HepG2 (cell line): ENCODE results near the gene MVP. TPM values are rescaled to one million over a fixed set of nuclear protein-coding genes. Genes with fewer than 3 reads are reported as not detected.

ENCODE experiments used
- ATM ChIP-seq: fragments of 450-650 bp; IDR thresholded peaks from 2 replicates; pipeline ENCODE4 v1.7.1; 2017; ENCODE audit warnings: mild to moderate bottlenecking, borderline replicate concordance
- CERS6 ChIP-seq: sonication (generic); formaldehyde crosslinking; IDR thresholded peaks from 2 replicates; pipeline ENCODE4 v1.5.0; 2020; ENCODE audit warnings: missing genetic modification reagents
- GATAD1 ChIP-seq: IDR thresholded peaks from 2 replicates; pipeline ENCODE4 v1.6.1; 2016; ENCODE audit warnings: missing genetic modification reagents, missing compliant biosample characterization
- NFATC3 ChIP-seq: sonication (generic); formaldehyde crosslinking; IDR thresholded peaks from 2 replicates; pipeline ENCODE4 v1.5.1; 2020; ENCODE audit warnings: mild to moderate bottlenecking, missing genetic modification reagents
- NRL ChIP-seq: sonication (generic); formaldehyde crosslinking; IDR thresholded peaks from 2 replicates; pipeline ENCODE4 v1.5.0; 2020; ENCODE audit warnings: missing genetic modification reagents, mild to moderate bottlenecking, moderate library complexity, borderline replicate concordance
- SMARCC2 ChIP-seq: fragments of 450-650 bp; IDR thresholded peaks from 2 replicates; pipeline ENCODE4 v1.6.1; 2017; ENCODE audit warnings: antibody characterized with exemption, mild to moderate bottlenecking
- SMYD3 ChIP-seq: sonication (generic); formaldehyde crosslinking; IDR thresholded peaks from 2 replicates; pipeline ENCODE4 v1.8.1; 2023; ENCODE audit warnings: mild to moderate bottlenecking, missing genetic modification reagents
- YY1 ChIP-seq: IDR thresholded peaks from 2 replicates; pipeline ENCODE4 v1.6.1; 2011; ENCODE audit warnings: low read length, low read depth, moderate library complexity, mild to moderate bottlenecking; ENCODE audit not compliant: insufficient read depth, insufficient replicate concordance
- ZFYVE20 ChIP-seq: sonication (generic); formaldehyde crosslinking; IDR thresholded peaks from 2 replicates; pipeline ENCODE4 v1.8.0; 2023; ENCODE audit warnings: low read depth, mild to moderate bottlenecking, moderate library complexity, missing genetic modification reagents, borderline replicate concordance
- ZNF296 ChIP-seq: sonication (generic); formaldehyde crosslinking; conservative IDR thresholded peaks from 2 replicates; pipeline ENCODE4 v1.5.0; 2020; ENCODE audit warnings: mild to moderate bottlenecking, missing genetic modification reagents
- ZNF30 ChIP-seq: sonication (generic); formaldehyde crosslinking; IDR thresholded peaks from 2 replicates; pipeline ENCODE4 v1.5.0; 2020; ENCODE audit warnings: mild to moderate bottlenecking, missing genetic modification reagents
- ZNF337 ChIP-seq: sonication (generic); formaldehyde crosslinking; IDR thresholded peaks from 2 replicates; pipeline ENCODE4 v1.5.1; 2020; ENCODE audit warnings: missing genetic modification reagents, low read depth, mild to moderate bottlenecking, borderline replicate concordance
- ZNF709 ChIP-seq: sonication (generic); formaldehyde crosslinking; IDR thresholded peaks from 2 replicates; pipeline ENCODE4 v1.5.0; 2020; ENCODE audit warnings: mild to moderate bottlenecking, missing genetic modification reagents
- ZSCAN29 ChIP-seq: sonication (generic); formaldehyde crosslinking; conservative IDR thresholded peaks from 2 replicates; pipeline ENCODE4 v1.4.0; 2020; ENCODE audit warnings: mild to moderate bottlenecking, missing genetic modification reagents
- polyA plus RNA-seq, 8 experiments: library from polyadenylated mRNA; depleted of rRNA in 3 of 8; stranded (reverse) in 7 of 8; unstranded in 1 of 8; fragments of >200 nt; fragmentation: Illumina TruSeq in 4 of 8; extraction: Trizol in 4 of 8; gene quantifications; 2 replicates each; pipeline versions ENCODE4 v1.2.1 to v1.2.3, GENCODE V29; 2011 to 2016; ENCODE audit warnings: low read depth in 4 of 8, missing spikeins in 1 of 8, mixed read lengths in 1 of 8; ENCODE audit not compliant: insufficient read depth in 1 of 8
- total RNA-seq, 5 experiments: library from RNA; depleted of rRNA; stranded (reverse); fragments of >200 nt; fragmentation: Illumina TruSeq; extraction: Trizol; gene quantifications; 2 replicates each; pipeline ENCODE4 v1.2.3, GENCODE V29; 2016; ENCODE audit warnings: low read depth in 1 of 5
- TF ChIP-seq, protein P1 (sequence below): sonication (generic); formaldehyde crosslinking; conservative IDR thresholded peaks from 2 replicates; pipeline ENCODE4 v1.4.0; 2020; ENCODE audit warnings: missing genetic modification reagents
- TF ChIP-seq, protein P2 (sequence below): sonication (generic); formaldehyde crosslinking; IDR thresholded peaks from 2 replicates; pipeline ENCODE4 v1.5.0; 2020; ENCODE audit warnings: mild to moderate bottlenecking, missing genetic modification reagents, borderline replicate concordance

The MVP gene
- total and polyA plus RNA-seq, 2 of the 13 experiments (the other 11 are each of a cell fraction or from before 2014, with no cell fraction given): 22.9 to 43.5 TPM

DNA sequence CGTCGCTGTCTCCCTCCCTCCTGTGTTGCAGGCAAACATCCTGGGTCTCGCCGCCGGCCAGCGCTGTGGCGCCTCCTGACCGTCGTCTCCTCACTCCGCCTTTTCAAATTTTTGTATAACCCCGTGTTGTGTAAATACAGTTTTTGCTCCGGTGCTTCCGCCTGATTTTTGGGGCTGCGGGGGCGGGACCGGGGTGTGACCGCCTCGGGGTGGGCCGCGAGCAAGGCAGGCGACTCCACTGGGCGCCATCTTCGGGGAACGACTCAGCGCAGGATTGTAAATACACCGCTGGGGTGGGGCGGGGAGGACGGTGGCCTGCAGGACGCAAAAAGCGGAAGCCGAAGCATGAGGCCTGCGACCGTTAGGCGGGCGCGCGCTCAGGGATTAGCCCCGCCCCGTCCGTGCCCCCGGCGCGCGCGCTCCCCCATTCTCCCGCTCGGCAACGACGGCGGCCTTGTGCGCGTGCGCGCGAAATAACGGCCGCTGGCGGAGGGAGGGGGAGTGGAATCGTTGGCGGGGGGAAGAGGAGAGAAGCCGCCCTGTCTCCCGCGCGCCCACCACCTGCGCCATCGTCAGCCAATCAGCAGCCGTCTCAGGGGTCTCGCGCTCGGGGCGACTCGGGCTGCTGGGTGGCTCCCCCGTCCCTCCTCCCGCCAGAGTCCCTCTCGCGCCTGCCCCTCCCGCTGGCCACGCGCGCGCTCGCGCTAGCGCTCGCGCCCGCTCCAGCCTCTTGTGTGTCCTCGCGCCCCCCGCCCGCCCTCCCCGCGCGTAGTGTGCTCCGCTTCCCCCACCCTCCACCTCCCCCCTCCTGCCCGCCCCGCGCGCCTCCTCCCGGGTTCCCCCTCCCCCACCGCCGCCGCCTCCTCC, 14.8 kb upstream of the MVP start (continued):
- TF ChIP-seq YY1: peak; percentile 97
- TF ChIP-seq CERS6: no peak
- peak; percentile 95 for TF ChIP-seq NRL (CRISPR knock-in tag)
- 0 out of 2 replicates have a peak, but pooled peaks have one; percentile 58 for TF ChIP-seq ZNF337 (CRISPR knock-in tag)
- peak; percentile 88; the same call in 1 of the 2 replicates for TF ChIP-seq ZNF709 (CRISPR knock-in tag)
- TF ChIP-seq, protein P1, sequence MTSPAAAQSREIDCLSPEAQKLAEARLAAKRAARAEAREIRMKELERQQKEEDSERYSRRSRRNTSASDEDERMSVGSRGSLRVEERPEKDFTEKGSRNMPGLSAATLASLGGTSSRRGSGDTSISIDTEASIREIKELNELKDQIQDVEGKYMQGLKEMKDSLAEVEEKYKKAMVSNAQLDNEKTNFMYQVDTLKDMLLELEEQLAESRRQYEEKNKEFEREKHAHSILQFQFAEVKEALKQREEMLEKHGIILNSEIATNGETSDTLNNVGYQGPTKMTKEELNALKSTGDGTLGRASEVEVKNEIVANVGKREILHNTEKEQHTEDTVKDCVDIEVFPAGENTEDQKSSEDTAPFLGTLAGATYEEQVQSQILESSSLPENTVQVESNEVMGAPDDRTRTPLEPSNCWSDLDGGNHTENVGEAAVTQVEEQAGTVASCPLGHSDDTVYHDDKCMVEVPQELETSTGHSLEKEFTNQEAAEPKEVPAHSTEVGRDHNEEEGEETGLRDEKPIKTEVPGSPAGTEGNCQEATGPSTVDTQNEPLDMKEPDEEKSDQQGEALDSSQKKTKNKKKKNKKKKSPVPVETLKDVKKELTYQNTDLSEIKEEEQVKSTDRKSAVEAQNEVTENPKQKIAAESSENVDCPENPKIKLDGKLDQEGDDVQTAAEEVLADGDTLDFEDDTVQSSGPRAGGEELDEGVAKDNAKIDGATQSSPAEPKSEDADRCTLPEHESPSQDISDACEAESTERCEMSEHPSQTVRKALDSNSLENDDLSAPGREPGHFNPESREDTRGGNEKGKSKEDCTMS (CRISPR knock-in tag): peak; percentile 44; the same call in 1 of the 2 replicates
- TF ChIP-seq NFATC3 (CRISPR knock-in tag): peak; percentile 61; the same call in 1 of the 2 replicates
- TF ChIP-seq ATM: no peak
- no peak; the same call in 1 of the 2 replicates for TF ChIP-seq ZFYVE20
- TF ChIP-seq ZNF30 (CRISPR knock-in tag): no peak
- TF ChIP-seq ZSCAN29 (CRISPR knock-in tag): 0 out of 2 replicates have a peak, but pooled peaks have one; percentile 35
- TF ChIP-seq SMARCC2: no peak
- TF ChIP-seq GATAD1: peak; percentile 96
- TF ChIP-seq, protein P2, sequence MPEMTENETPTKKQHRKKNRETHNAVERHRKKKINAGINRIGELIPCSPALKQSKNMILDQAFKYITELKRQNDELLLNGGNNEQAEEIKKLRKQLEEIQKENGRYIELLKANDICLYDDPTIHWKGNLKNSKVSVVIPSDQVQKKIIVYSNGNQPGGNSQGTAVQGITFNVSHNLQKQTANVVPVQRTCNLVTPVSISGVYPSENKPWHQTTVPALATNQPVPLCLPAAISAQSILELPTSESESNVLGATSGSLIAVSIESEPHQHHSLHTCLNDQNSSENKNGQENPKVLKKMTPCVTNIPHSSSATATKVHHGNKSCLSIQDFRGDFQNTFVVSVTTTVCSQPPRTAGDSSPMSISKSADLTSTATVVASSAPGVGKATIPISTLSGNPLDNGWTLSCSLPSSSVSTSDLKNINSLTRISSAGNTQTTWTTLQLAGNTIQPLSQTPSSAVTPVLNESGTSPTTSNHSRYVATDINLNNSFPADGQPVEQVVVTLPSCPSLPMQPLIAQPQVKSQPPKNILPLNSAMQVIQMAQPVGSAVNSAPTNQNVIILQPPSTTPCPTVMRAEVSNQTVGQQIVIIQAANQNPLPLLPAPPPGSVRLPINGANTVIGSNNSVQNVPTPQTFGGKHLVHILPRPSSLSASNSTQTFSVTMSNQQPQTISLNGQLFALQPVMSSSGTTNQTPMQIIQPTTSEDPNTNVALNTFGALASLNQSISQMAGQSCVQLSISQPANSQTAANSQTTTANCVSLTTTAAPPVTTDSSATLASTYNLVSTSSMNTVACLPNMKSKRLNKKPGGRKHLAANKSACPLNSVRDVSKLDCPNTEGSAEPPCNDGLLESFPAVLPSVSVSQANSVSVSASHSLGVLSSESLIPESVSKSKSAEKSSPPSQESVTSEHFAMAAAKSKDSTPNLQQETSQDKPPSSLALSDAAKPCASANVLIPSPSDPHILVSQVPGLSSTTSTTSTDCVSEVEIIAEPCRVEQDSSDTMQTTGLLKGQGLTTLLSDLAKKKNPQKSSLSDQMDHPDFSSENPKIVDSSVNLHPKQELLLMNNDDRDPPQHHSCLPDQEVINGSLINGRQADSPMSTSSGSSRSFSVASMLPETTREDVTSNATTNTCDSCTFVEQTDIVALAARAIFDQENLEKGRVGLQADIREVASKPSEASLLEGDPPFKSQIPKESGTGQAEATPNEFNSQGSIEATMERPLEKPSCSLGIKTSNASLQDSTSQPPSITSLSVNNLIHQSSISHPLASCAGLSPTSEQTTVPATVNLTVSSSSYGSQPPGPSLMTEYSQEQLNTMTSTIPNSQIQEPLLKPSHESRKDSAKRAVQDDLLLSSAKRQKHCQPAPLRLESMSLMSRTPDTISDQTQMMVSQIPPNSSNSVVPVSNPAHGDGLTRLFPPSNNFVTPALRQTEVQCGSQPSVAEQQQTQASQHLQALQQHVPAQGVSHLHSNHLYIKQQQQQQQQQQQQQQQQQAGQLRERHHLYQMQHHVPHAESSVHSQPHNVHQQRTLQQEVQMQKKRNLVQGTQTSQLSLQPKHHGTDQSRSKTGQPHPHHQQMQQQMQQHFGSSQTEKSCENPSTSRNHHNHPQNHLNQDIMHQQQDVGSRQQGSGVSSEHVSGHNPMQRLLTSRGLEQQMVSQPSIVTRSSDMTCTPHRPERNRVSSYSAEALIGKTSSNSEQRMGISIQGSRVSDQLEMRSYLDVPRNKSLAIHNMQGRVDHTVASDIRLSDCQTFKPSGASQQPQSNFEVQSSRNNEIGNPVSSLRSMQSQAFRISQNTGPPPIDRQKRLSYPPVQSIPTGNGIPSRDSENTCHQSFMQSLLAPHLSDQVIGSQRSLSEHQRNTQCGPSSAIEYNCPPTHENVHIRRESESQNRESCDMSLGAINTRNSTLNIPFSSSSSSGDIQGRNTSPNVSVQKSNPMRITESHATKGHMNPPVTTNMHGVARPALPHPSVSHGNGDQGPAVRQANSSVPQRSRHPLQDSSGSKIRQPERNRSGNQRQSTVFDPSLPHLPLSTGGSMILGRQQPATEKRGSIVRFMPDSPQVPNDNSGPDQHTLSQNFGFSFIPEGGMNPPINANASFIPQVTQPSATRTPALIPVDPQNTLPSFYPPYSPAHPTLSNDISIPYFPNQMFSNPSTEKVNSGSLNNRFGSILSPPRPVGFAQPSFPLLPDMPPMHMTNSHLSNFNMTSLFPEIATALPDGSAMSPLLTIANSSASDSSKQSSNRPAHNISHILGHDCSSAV (CRISPR knock-in tag): peak; percentile 94; the same call in 1 of the 2 replicates
- peak; percentile 96 for TF ChIP-seq SMYD3 (CRISPR knock-in tag)
- TF ChIP-seq ZNF296 (CRISPR knock-in tag): peak; percentile 10; the same call in 1 of the 2 replicates
